HK-2 (cell line): Measurements from ENCODE around the gene ABCB4.
A peak's percentile ranks its signal among the peaks of the same experiment; 100 is the strongest.

ENCODE experiments used
- DNase-seq: peaks from one replicate; pipeline ENCODE4 v3.0.0-alpha.2; 2018; ENCODE audit not compliant: unreplicated experiment

The ABCB4 gene

GRCh38 chr7:87475359-87476178 lies at the start of gene ABCB4:
Gene ABCB4, minus strand, starts transcription at chr7:87475680. Its CDS starts 215 bp downstream, at chr7:87475465.
- no peak for DNase-seq

- no peak for DNase-seq
These were observed 43.3 kb upstream of the ABCB4 start for GRCh38 chr7:87518735-87519134.

- DNase-seq, result no peak
These were observed 42.4 kb upstream of the ABCB4 start for GRCh38 chr7:87517891-87518290.

- DNase-seq, result peak; percentile 7
These were observed 41.8 kb upstream of the ABCB4 start for GRCh38 chr7:87517136-87517815.

- no peak for DNase-seq
These were observed 38.4 kb upstream of the ABCB4 start for GRCh38 chr7:87513735-87514335.

GRCh38 chr7:87512906-87513305 lies 37.4 kb upstream of the ABCB4 start:
- no peak for DNase-seq

GRCh38 chr7:87511510-87511909 lies 36.0 kb upstream of the ABCB4 start:
- no peak for DNase-seq

- no peak for DNase-seq
These were observed 35.0 kb upstream of the ABCB4 start for GRCh38 chr7:87510411-87510875.

GRCh38 chr7:87507446-87507845 lies 32.0 kb upstream of the ABCB4 start:
- no peak for DNase-seq

GRCh38 chr7:87506246-87507180 lies 31.0 kb upstream of the ABCB4 start:
- DNase-seq, result no peak

GRCh38 chr7:87505557-87506245 lies 30.2 kb upstream of the ABCB4 start:
- DNase-seq, result no peak

GRCh38 chr7:87505122-87505521 lies 29.6 kb upstream of the ABCB4 start:
- no peak for DNase-seq

GRCh38 chr7:87499494-87499893 lies 24.0 kb upstream of the ABCB4 start:
- DNase-seq, result no peak

GRCh38 chr7:87498893-87499292 lies 23.4 kb upstream of the ABCB4 start:
- no peak for DNase-seq

GRCh38 chr7:87497482-87497881 lies 22.0 kb upstream of the ABCB4 start:
- no peak for DNase-seq

- no peak for DNase-seq
These were observed 19.9 kb upstream of the ABCB4 start for GRCh38 chr7:87495366-87495765.

- DNase-seq, result no peak
These were observed 19.0 kb upstream of the ABCB4 start for GRCh38 chr7:87494454-87494853.

GRCh38 chr7:87483131-87483530 lies 7.7 kb upstream of the ABCB4 start:
- no peak for DNase-seq

GRCh38 chr7:87482115-87482514 lies 6.6 kb upstream of the ABCB4 start:
- no peak for DNase-seq

- DNase-seq, result no peak
These were observed 4.9 kb upstream of the ABCB4 start for GRCh38 chr7:87480386-87480785.

- DNase-seq, result no peak
These were observed 4.5 kb upstream of the ABCB4 start for GRCh38 chr7:87479951-87480350.
